ENCODE results near the gene CCNB3.

DNA sequence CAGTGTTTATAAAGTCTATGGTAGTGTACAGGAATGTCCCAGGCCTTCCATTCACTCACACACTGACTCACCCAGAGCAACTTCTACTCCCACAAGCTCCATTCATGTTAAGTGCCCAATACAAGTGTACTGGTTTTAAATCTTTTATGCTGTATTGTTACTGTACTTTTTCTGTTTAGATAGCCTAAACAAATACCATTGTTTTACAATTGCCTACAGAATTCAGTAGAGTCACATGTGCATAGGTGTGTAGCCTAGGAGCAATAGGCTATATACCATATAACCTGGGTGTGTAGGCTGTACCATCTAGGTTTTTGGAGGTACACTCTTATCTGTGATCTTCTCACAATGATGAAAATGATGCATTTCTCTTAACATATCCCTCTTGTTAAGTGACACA lies 139.4 kb downstream of the CCNB3 start:
- no peak for TF ChIP-seq FOXA1 (IDR thresholded peaks at IDR 0.05)
- TF ChIP-seq BHLHE40 (IDR thresholded peaks at IDR 0.05; ENCODE audit: borderline replicate concordance) = no peak
- TF ChIP-seq TARDBP (IDR thresholded peaks at IDR 0.05) = no peak
- no peak for TF ChIP-seq NFRKB (IDR thresholded peaks at IDR 0.05)
- no peak for TF ChIP-seq HDGF (IDR thresholded peaks at IDR 0.05; ENCODE audit: borderline replicate concordance)
- no peak for TF ChIP-seq SP1 (IDR thresholded peaks at IDR 0.05)
- TF ChIP-seq, protein P1, sequence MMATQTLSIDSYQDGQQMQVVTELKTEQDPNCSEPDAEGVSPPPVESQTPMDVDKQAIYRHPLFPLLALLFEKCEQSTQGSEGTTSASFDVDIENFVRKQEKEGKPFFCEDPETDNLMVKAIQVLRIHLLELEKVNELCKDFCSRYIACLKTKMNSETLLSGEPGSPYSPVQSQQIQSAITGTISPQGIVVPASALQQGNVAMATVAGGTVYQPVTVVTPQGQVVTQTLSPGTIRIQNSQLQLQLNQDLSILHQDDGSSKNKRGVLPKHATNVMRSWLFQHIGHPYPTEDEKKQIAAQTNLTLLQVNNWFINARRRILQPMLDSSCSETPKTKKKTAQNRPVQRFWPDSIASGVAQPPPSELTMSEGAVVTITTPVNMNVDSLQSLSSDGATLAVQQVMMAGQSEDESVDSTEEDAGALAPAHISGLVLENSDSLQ (IDR thresholded peaks at IDR 0.05) = no peak
- TF ChIP-seq ZNF384 (IDR thresholded peaks at IDR 0.05) = no peak
- TF ChIP-seq ELF4 (IDR thresholded peaks at IDR 0.05) = no peak
- TF ChIP-seq SUZ12 (IDR thresholded peaks at IDR 0.05) = no peak
- TF ChIP-seq FOXM1 (IDR thresholded peaks at IDR 0.05; ENCODE audit: borderline replicate concordance) = no peak
- TF ChIP-seq CTBP1 (IDR thresholded peaks at IDR 0.05; ENCODE audit: borderline replicate concordance) = no peak

Data from HEK293T (cell line).